K562 (cell line): ENCODE measurements around the gene C11orf98. TPM values are rescaled to one million over a fixed set of nuclear protein-coding genes. Genes with fewer than 3 reads are reported as not detected.

ENCODE experiments used
- ARID4B ChIP-seq: sonication (generic); formaldehyde crosslinking; IDR thresholded peaks from 2 replicates; pipeline ENCODE4 v1.8.0; 2022; ENCODE audit warnings: mild to moderate bottlenecking, missing genetic modification reagents
- BDP1 ChIP-seq: IDR thresholded peaks from 3 replicates; pipeline ENCODE4 v1.6.1; 2011; ENCODE audit not compliant: insufficient read length, insufficient read depth
- CHCHD3 ChIP-seq: fragments of 250-450 bp; sonication (Bioruptor Pico); IDR thresholded peaks from 2 replicates; pipeline ENCODE4 v2.1.2; 2022; ENCODE audit warnings: mild to moderate bottlenecking
- E2F3 ChIP-seq: fragments of 250-450 bp; sonication (Bioruptor Pico); IDR thresholded peaks from 2 replicates; pipeline ENCODE4 v1.4.0; 2020; ENCODE audit warnings: mild to moderate bottlenecking
- GATA2 ChIP-seq: sonication (generic); formaldehyde crosslinking; IDR thresholded peaks from 2 replicates; pipeline ENCODE4 v1.4.0; 2020; ENCODE audit warnings: mild to moderate bottlenecking, missing genetic modification reagents
- GMEB1 ChIP-seq: fragments of 250-450 bp; sonication (Bioruptor Pico); IDR thresholded peaks from 2 replicates; pipeline ENCODE4 v1.4.0; 2020; ENCODE audit warnings: mild to moderate bottlenecking
- MYBL2 ChIP-seq, 2 experiments: fragments of 450-650 bp in 1 of 2; sonication (generic) in 1 of 2; formaldehyde crosslinking in 1 of 2; IDR thresholded peaks; 2 replicates each; pipeline versions ENCODE4 v1.6.1 to v1.8.1; 2017 to 2022; ENCODE audit warnings: borderline replicate concordance in 1 of 2, inconsistent platforms in 1 of 2, low read depth in 1 of 2, mild to moderate bottlenecking in 1 of 2, missing genetic modification reagents in 1 of 2, moderate library complexity in 1 of 2
- RFX7 ChIP-seq: fragments of 250-450 bp; sonication (Bioruptor Pico); IDR thresholded peaks from 2 replicates; pipeline ENCODE4 v1.5.1; 2021; ENCODE audit warnings: mild to moderate bottlenecking
- SMAD2 ChIP-seq: fragments of 150-350 bp; IDR thresholded peaks from 2 replicates; pipeline ENCODE4 v1.6.1; 2014; ENCODE audit warnings: low read depth, mild to moderate bottlenecking, low read length
- SPI1 ChIP-seq: IDR thresholded peaks from 2 replicates; pipeline ENCODE4 v1.6.1; 2011; ENCODE audit warnings: low read depth, low read length, control low read depth, borderline replicate concordance
- SREBF1 ChIP-seq: fragments of 150-350 bp; IDR thresholded peaks from 2 replicates; pipeline ENCODE4 v1.6.1; 2014; ENCODE audit warnings: antibody characterized with exemption, low read depth, low read length, borderline replicate concordance
- SUPT5H ChIP-seq: fragments of 450-650 bp; IDR thresholded peaks from 2 replicates; pipeline ENCODE4 v1.6.1; 2016
- TAF1 ChIP-seq: IDR thresholded peaks from 2 replicates; pipeline ENCODE4 v1.6.1; 2011; ENCODE audit warnings: mild to moderate bottlenecking, low read length, moderate library complexity; ENCODE audit not compliant: insufficient read depth, control insufficient read depth, severe bottlenecking; ENCODE audit errors: extremely low read depth
- THRA ChIP-seq: fragments of 450-650 bp; IDR thresholded peaks from 2 replicates; pipeline ENCODE4 v1.6.1; 2017; ENCODE audit warnings: mild to moderate bottlenecking, moderate library complexity
- WHSC1 ChIP-seq: IDR thresholded peaks from one replicate; pipeline ENCODE4 v1.6.1; 2012; ENCODE audit warnings: low read length, control low read depth, inconsistent platforms
- ZNF354B ChIP-seq: fragments of 250-450 bp; sonication (Bioruptor Pico); IDR thresholded peaks from 2 replicates; pipeline ENCODE4 v1.4.0; 2020
- ZNF395 ChIP-seq: fragments of 200-800 bp; sonication (Bioruptor generic); IDR thresholded peaks from 2 replicates; pipeline ENCODE4 v1.6.1; 2017; ENCODE audit warnings: missing genetic modification characterization, missing compliant biosample characterization
- ZNF699 ChIP-seq: fragments of 250-450 bp; sonication (Bioruptor Pico); IDR thresholded peaks from 2 replicates; pipeline ENCODE4 v1.8.0; 2021; ENCODE audit warnings: mild to moderate bottlenecking, moderate library complexity; ENCODE audit not compliant: insufficient replicate concordance
- ZNF778 ChIP-seq: fragments of 450-650 bp; formaldehyde crosslinking; IDR thresholded peaks from 2 replicates; pipeline ENCODE4 v1.4.0; 2020; ENCODE audit warnings: mild to moderate bottlenecking, moderate library complexity
- polyA plus RNA-seq, 8 experiments: library from polyadenylated mRNA; depleted of rRNA in 4 of 8; stranded (reverse) in 5 of 8; unstranded in 3 of 8; fragments of >200 nt; fragmentation: Nextera tagmentation in 2 of 8; fragmentation: Illumina TruSeq in 1 of 8; extraction: Ambion mirVana in 2 of 8; extraction: Trizol in 1 of 8; gene quantifications; 2 replicates each; pipeline versions ENCODE4 v1.2.1 to v1.2.3, GENCODE V29; 2011 to 2014; ENCODE audit warnings: inconsistent platforms in 1 of 8, missing spikeins in 1 of 8
- total RNA-seq, 7 experiments: library from RNA; depleted of rRNA in 6 of 7; stranded (reverse); fragments of >200 nt in 6 of 7; fragmentation: Illumina TruSeq in 2 of 7; extraction: Trizol in 2 of 7; gene quantifications; 2 replicates each; pipeline versions ENCODE4 v1.2.1 to v1.2.3, GENCODE V29; 2011 to 2021; ENCODE audit warnings: low replicate concordance in 1 of 7

C11orf98 gene
- total and polyA plus RNA-seq, 9 of the 15 experiments (the other 6 are each of a cell fraction or from before 2014, with no cell fraction given): 103 to 352 (median 218) TPM

GRCh38 chr11:62621567-62622470 is 43.2 kb downstream of the C11orf98 start, which contains the start of gene B3GAT3 (continued):
- TF ChIP-seq ARID4B (CRISPR knock-in tag) (peak; percentile 98), TAF1 (peak; percentile 62), WHSC1 (no peak), SUPT5H (peak; percentile 74), GATA2 (CRISPR knock-in tag) (no peak), GMEB1 (peak; percentile 47; the same call in 1 of the 2 replicates), ZNF354B (no peak), E2F3 (peak; percentile 71; the same call in 1 of the 2 replicates), ZNF395 (CRISPR knock-in tag) (peak; percentile 84), ZNF699 (CRISPR knock-in tag) (no peak), THRA (no peak), SPI1 (no peak), SMAD2 (no peak), BDP1 (no peak), MYBL2 (IDR thresholded peaks at IDR 0.05; ENCODE audit: low read depth) (no peak), MYBL2 (CRISPR knock-in tag; IDR thresholded peaks at IDR 0.05; ENCODE audit: borderline replicate concordance) (no peak), SREBF1 (no peak), CHCHD3 (CRISPR knock-in tag) (no peak), ZNF778 (CRISPR knock-in tag) (no peak), RFX7 (no peak)
